K562 (cell line): Measurements from ENCODE around the gene ZNF32. TPM values are rescaled to one million over a fixed set of nuclear protein-coding genes. Genes with fewer than 3 reads are reported as not detected.

Experiments used
- ELF2 ChIP-seq: fragments of 250-450 bp; sonication (Bioruptor Pico); IDR thresholded peaks from 2 replicates; pipeline ENCODE4 v1.5.0; 2021; ENCODE audit warnings: mild to moderate bottlenecking
- EP400 ChIP-seq: fragments of 450-650 bp; IDR thresholded peaks from 2 replicates; pipeline ENCODE4 v1.6.1; 2017; ENCODE audit warnings: antibody characterized with exemption, mild to moderate bottlenecking, moderate library complexity
- ETS2 ChIP-seq: IDR thresholded peaks from 2 replicates; pipeline ENCODE4 v1.6.1; 2016; ENCODE audit warnings: borderline replicate concordance, missing genetic modification characterization, mild to moderate bottlenecking, moderate library complexity, missing compliant biosample characterization; ENCODE audit not compliant: poor library complexity, severe bottlenecking
- GTF2A2 ChIP-seq: IDR thresholded peaks from 2 replicates; pipeline ENCODE4 v1.6.1; 2016; ENCODE audit warnings: mild to moderate bottlenecking, missing genetic modification characterization, missing compliant biosample characterization
- PYGO2 ChIP-seq: fragments of 450-650 bp; IDR thresholded peaks from 2 replicates; pipeline ENCODE4 v1.6.1; 2016; ENCODE audit warnings: mild to moderate bottlenecking, missing genetic modification characterization, moderate library complexity, missing compliant biosample characterization
- RAD21 ChIP-seq, 2 experiments: fragments of 250-450 bp in 1 of 2; fragments of 450-650 bp in 1 of 2; sonication (Bioruptor Pico) in 1 of 2; formaldehyde crosslinking in 1 of 2; IDR thresholded peaks in 1 of 2; conservative IDR thresholded peaks in 1 of 2; 2 replicates each; pipeline versions ENCODE4 v1.4.0 to v1.8.0; 2020 to 2022; ENCODE audit warnings: mild to moderate bottlenecking in 2 of 2, moderate library complexity in 1 of 2
- RB1 ChIP-seq: fragments of 450-650 bp; IDR thresholded peaks from 2 replicates; pipeline ENCODE4 v1.6.1; 2017; ENCODE audit warnings: low read depth, mild to moderate bottlenecking
- ZNF140 ChIP-seq: fragments of 250-450 bp; sonication (Bioruptor Pico); IDR thresholded peaks from 2 replicates; pipeline ENCODE4 v1.8.0; 2021; ENCODE audit warnings: moderate library complexity, mild to moderate bottlenecking, inconsistent platforms
- ZNF232 ChIP-seq: sonication (generic); formaldehyde crosslinking; IDR thresholded peaks from 2 replicates; pipeline ENCODE4 v1.8.0; 2022; ENCODE audit warnings: mild to moderate bottlenecking, missing genetic modification reagents
- polyA plus RNA-seq, 8 experiments: library from polyadenylated mRNA; depleted of rRNA in 4 of 8; stranded (reverse) in 5 of 8; unstranded in 3 of 8; fragments of >200 nt; fragmentation: Nextera tagmentation in 2 of 8; fragmentation: Illumina TruSeq in 1 of 8; extraction: Ambion mirVana in 2 of 8; extraction: Trizol in 1 of 8; gene quantifications; 2 replicates each; pipeline versions ENCODE4 v1.2.1 to v1.2.3, GENCODE V29; 2011 to 2014; ENCODE audit warnings: inconsistent platforms in 1 of 8, missing spikeins in 1 of 8
- total RNA-seq, 7 experiments: library from RNA; depleted of rRNA in 6 of 7; stranded (reverse); fragments of >200 nt in 6 of 7; fragmentation: Illumina TruSeq in 2 of 7; extraction: Trizol in 2 of 7; gene quantifications; 2 replicates each; pipeline versions ENCODE4 v1.2.1 to v1.2.3, GENCODE V29; 2011 to 2021; ENCODE audit warnings: low replicate concordance in 1 of 7
- TF ChIP-seq, protein P1 (sequence below), 2 experiments: fragments of 450-650 bp; formaldehyde crosslinking in 1 of 2; IDR thresholded peaks; 2 replicates each; pipeline versions ENCODE4 v1.4.0 to v1.6.1; 2014 to 2020; ENCODE audit warnings: mild to moderate bottlenecking in 2 of 2, borderline replicate concordance in 1 of 2, low read depth in 1 of 2
- TF ChIP-seq, protein P2 (sequence below): fragments of 250-450 bp; sonication (Bioruptor Pico); IDR thresholded peaks from 2 replicates; pipeline ENCODE4 v1.4.0; 2020; ENCODE audit warnings: mild to moderate bottlenecking, moderate library complexity
- TF ChIP-seq, protein P3 (sequence below): fragments of 250-450 bp; sonication (Bioruptor Pico); IDR thresholded peaks from 2 replicates; pipeline ENCODE4 v1.9.0; 2021; ENCODE audit warnings: mild to moderate bottlenecking, inconsistent platforms

The ZNF32 gene
- total and polyA plus RNA-seq, 9 of the 15 experiments (the other 6 are each of a cell fraction or from before 2014, with no cell fraction given): 17.3 to 57.0 (median 26.3) TPM

- TF ChIP-seq, protein P1, sequence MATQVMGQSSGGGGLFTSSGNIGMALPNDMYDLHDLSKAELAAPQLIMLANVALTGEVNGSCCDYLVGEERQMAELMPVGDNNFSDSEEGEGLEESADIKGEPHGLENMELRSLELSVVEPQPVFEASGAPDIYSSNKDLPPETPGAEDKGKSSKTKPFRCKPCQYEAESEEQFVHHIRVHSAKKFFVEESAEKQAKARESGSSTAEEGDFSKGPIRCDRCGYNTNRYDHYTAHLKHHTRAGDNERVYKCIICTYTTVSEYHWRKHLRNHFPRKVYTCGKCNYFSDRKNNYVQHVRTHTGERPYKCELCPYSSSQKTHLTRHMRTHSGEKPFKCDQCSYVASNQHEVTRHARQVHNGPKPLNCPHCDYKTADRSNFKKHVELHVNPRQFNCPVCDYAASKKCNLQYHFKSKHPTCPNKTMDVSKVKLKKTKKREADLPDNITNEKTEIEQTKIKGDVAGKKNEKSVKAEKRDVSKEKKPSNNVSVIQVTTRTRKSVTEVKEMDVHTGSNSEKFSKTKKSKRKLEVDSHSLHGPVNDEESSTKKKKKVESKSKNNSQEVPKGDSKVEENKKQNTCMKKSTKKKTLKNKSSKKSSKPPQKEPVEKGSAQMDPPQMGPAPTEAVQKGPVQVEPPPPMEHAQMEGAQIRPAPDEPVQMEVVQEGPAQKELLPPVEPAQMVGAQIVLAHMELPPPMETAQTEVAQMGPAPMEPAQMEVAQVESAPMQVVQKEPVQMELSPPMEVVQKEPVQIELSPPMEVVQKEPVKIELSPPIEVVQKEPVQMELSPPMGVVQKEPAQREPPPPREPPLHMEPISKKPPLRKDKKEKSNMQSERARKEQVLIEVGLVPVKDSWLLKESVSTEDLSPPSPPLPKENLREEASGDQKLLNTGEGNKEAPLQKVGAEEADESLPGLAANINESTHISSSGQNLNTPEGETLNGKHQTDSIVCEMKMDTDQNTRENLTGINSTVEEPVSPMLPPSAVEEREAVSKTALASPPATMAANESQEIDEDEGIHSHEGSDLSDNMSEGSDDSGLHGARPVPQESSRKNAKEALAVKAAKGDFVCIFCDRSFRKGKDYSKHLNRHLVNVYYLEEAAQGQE (IDR thresholded peaks at IDR 0.05; ENCODE audit: borderline replicate concordance): peak; percentile 85
- TF ChIP-seq, protein P1 (CRISPR knock-in tag; IDR thresholded peaks at IDR 0.05; ENCODE audit: low read depth): no peak
- TF ChIP-seq RB1 (peak; percentile 37; the same call in 1 of the 2 replicates), ETS2 (tag) (no peak), ZNF232 (no peak), PYGO2 (no peak), ELF2 (CRISPR knock-in tag) (no peak), EP400 (no peak), GTF2A2 (tag) (no peak), ZNF140 (CRISPR knock-in tag) (no peak), RAD21 (CRISPR knock-in tag; conservative IDR thresholded peaks at IDR 0.05 in 1 of 2, IDR thresholded peaks at IDR 0.05 in 1 of 2) (peak; percentile 90 to 94)
- TF ChIP-seq, protein P2, sequence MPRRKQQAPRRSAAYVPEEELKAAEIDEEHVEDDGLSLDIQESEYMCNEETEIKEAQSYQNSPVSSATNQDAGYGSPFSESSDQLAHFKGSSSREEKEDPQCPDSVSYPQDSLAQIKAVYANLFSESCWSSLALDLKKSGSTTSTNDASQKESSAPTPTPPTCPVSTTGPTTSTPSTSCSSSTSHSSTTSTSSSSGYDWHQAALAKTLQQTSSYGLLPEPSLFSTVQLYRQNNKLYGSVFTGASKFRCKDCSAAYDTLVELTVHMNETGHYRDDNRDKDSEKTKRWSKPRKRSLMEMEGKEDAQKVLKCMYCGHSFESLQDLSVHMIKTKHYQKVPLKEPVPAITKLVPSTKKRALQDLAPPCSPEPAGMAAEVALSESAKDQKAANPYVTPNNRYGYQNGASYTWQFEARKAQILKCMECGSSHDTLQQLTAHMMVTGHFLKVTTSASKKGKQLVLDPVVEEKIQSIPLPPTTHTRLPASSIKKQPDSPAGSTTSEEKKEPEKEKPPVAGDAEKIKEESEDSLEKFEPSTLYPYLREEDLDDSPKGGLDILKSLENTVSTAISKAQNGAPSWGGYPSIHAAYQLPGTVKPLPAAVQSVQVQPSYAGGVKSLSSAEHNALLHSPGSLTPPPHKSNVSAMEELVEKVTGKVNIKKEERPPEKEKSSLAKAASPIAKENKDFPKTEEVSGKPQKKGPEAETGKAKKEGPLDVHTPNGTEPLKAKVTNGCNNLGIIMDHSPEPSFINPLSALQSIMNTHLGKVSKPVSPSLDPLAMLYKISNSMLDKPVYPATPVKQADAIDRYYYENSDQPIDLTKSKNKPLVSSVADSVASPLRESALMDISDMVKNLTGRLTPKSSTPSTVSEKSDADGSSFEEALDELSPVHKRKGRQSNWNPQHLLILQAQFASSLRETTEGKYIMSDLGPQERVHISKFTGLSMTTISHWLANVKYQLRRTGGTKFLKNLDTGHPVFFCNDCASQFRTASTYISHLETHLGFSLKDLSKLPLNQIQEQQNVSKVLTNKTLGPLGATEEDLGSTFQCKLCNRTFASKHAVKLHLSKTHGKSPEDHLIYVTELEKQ (CRISPR knock-in tag): no peak
- TF ChIP-seq, protein P3, sequence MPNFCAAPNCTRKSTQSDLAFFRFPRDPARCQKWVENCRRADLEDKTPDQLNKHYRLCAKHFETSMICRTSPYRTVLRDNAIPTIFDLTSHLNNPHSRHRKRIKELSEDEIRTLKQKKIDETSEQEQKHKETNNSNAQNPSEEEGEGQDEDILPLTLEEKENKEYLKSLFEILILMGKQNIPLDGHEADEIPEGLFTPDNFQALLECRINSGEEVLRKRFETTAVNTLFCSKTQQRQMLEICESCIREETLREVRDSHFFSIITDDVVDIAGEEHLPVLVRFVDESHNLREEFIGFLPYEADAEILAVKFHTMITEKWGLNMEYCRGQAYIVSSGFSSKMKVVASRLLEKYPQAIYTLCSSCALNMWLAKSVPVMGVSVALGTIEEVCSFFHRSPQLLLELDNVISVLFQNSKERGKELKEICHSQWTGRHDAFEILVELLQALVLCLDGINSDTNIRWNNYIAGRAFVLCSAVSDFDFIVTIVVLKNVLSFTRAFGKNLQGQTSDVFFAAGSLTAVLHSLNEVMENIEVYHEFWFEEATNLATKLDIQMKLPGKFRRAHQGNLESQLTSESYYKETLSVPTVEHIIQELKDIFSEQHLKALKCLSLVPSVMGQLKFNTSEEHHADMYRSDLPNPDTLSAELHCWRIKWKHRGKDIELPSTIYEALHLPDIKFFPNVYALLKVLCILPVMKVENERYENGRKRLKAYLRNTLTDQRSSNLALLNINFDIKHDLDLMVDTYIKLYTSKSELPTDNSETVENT (CRISPR knock-in tag): no peak
Measured at GRCh38 chr10:43671659-43672531, 23.2 kb upstream of the ZNF32 start (continued).
